ENCODE results near the gene FA2H.
"Not testable (repeated sequence)": the region's sequence is repeated elsewhere in the genome, so short reads cannot be mapped to it uniquely, and the experiment has no call there.

The FA2H gene

GRCh38 chr16:74673876-74674275, 100.7 kb downstream of the FA2H start:
- DNase-seq (ENCODE audit: low spot score): no peak

- DNase-seq (ENCODE audit: low spot score): not testable (repeated sequence)
These were observed 105.7 kb downstream of the FA2H start for GRCh38 chr16:74668877-74669276.

GRCh38 chr16:74667255-74667700, 107.3 kb downstream of the FA2H start:
- peak; percentile 33 for DNase-seq (ENCODE audit: low spot score)

- DNase-seq (ENCODE audit: low spot score): peak; percentile 99
These were observed 108.0 kb downstream of the FA2H start, which contains the start of gene RFWD3 for GRCh38 chr16:74666425-74667254. TSS of gene RFWD3 (minus strand) at chr16:74666877. CDS start at chr16:74661449, 5,428 bp downstream.

- DNase-seq (ENCODE audit: low spot score): no peak
These were observed 108.6 kb downstream of the FA2H start for GRCh38 chr16:74666010-74666421.
